ENCODE measurements around the gene VWA5B2. TPM values are rescaled to one million over a fixed set of nuclear protein-coding genes. Genes with fewer than 3 reads are reported as not detected.

Gene VWA5B2
- total and polyA plus RNA-seq, 2 of the 4 experiments (the other 2 are of a cell fraction) = not detected

Small RNA genes within 50 kb of the gene (microRNA-seq; reads per million reads assigned to microRNA genes)
- 0 reads per million in 2 experiments for gene MIR1224 (ENCODE audit: insufficient read depth in 1 of 2, insufficient read length in 1 of 2, unreplicated experiment in 1 of 2)

Small RNA genes within 50 kb of the gene (small RNA-seq; reads per million reads assigned to genes)
- 0 to 0.08 (median 0) reads per million in 5 experiments for gene MIR1224

Other genes with a start within 250 kb of the VWA5B2 start
- gene ABCC5, start 211.7 kb upstream of the VWA5B2 start, total RNA-seq (2012; rRNA removed) = 8.4 and 9.2 TPM in 2 replicates
- gene ABCC5, start 211.7 kb upstream of the VWA5B2 start, polyA plus RNA-seq (2012; rRNA removed) = 16.2 and 17.7 TPM in 2 replicates
- gene HTR3D, start 197.8 kb upstream of the VWA5B2 start, total RNA-seq (2012; rRNA removed) = not detected in 2 replicates
- gene HTR3D, start 197.8 kb upstream of the VWA5B2 start, polyA plus RNA-seq (2012; rRNA removed) = not detected in 2 replicates
- gene HTR3C, start 176.5 kb upstream of the VWA5B2 start, total RNA-seq (2012; rRNA removed) = not detected in 2 replicates
- not detected in 2 replicates for gene HTR3C, start 176.5 kb upstream of the VWA5B2 start, polyA plus RNA-seq (2012; rRNA removed)
- gene HTR3E, start 132.5 kb upstream of the VWA5B2 start, total RNA-seq (2012; rRNA removed) = not detected in 2 replicates
- gene HTR3E, start 132.5 kb upstream of the VWA5B2 start, polyA plus RNA-seq (2012; rRNA removed) = not detected in 2 replicates
- 32.5 and 37.6 TPM in 2 replicates for gene EIF2B5, start 94.2 kb upstream of the VWA5B2 start, total RNA-seq (2012; rRNA removed)
- gene EIF2B5, start 94.2 kb upstream of the VWA5B2 start, polyA plus RNA-seq (2012; rRNA removed) = 29.5 and 31.7 TPM in 2 replicates
- gene DVL3, start 74.2 kb upstream of the VWA5B2 start, total RNA-seq (2012; rRNA removed) = 23.3 and 24.2 TPM in 2 replicates
- 40.4 and 41.2 TPM in 2 replicates for gene DVL3, start 74.2 kb upstream of the VWA5B2 start, polyA plus RNA-seq (2012; rRNA removed)
- gene AP2M1, start 54.7 kb upstream of the VWA5B2 start, total RNA-seq (2012; rRNA removed) = 855 and 876 TPM in 2 replicates
- 1,065 and 1,068 TPM in 2 replicates for gene AP2M1, start 54.7 kb upstream of the VWA5B2 start, polyA plus RNA-seq (2012; rRNA removed)
- 35.0 and 36.9 TPM in 2 replicates for gene ABCF3, start 43.4 kb upstream of the VWA5B2 start, total RNA-seq (2012; rRNA removed)
- 58.3 and 59.2 TPM in 2 replicates for gene ABCF3, start 43.4 kb upstream of the VWA5B2 start, polyA plus RNA-seq (2012; rRNA removed)
- 19.2 and 19.5 TPM in 2 replicates for gene ALG3, start 19.4 kb downstream of the VWA5B2 start, total RNA-seq (2012; rRNA removed)
- gene ALG3, start 19.4 kb downstream of the VWA5B2 start, polyA plus RNA-seq (2012; rRNA removed) = 52.6 and 55.5 TPM in 2 replicates
- 2.8 and 2.9 TPM in 2 replicates for gene EEF1AKMT4, start 20.1 kb downstream of the VWA5B2 start, total RNA-seq (2012; rRNA removed)
- gene EEF1AKMT4, start 20.1 kb downstream of the VWA5B2 start, polyA plus RNA-seq (2012; rRNA removed) = 3.6 and 5.3 TPM in 2 replicates
- not detected in 2 replicates for gene CAMK2N2, start 32.0 kb downstream of the VWA5B2 start, total RNA-seq (2012; rRNA removed)
- gene CAMK2N2, start 32.0 kb downstream of the VWA5B2 start, polyA plus RNA-seq (2012; rRNA removed) = 0.29 and 0.34 TPM in 2 replicates
- not detected in 2 replicates for gene ECE2, start 46.4 kb downstream of the VWA5B2 start, total RNA-seq (2012; rRNA removed)
- gene ECE2, start 46.4 kb downstream of the VWA5B2 start, polyA plus RNA-seq (2012; rRNA removed) = not detected in 2 replicates
- gene PSMD2, start 69.7 kb downstream of the VWA5B2 start, total RNA-seq (2012; rRNA removed) = 697 and 872 TPM in 2 replicates
- gene PSMD2, start 69.7 kb downstream of the VWA5B2 start, polyA plus RNA-seq (2012; rRNA removed) = 474 and 514 TPM in 2 replicates
- 225 TPM in 2 replicates for gene EIF4G1, start 85.0 kb downstream of the VWA5B2 start, total RNA-seq (2012; rRNA removed)
- 274 and 300 TPM in 2 replicates for gene EIF4G1, start 85.0 kb downstream of the VWA5B2 start, polyA plus RNA-seq (2012; rRNA removed)
- gene FAM131A, start 108.0 kb downstream of the VWA5B2 start, total RNA-seq (2012; rRNA removed) = 9.7 and 10.8 TPM in 2 replicates
- gene FAM131A, start 108.0 kb downstream of the VWA5B2 start, polyA plus RNA-seq (2012; rRNA removed) = 16.5 and 19.5 TPM in 2 replicates
- 1.9 and 2.9 TPM in 2 replicates for gene CLCN2, start 132.0 kb downstream of the VWA5B2 start, total RNA-seq (2012; rRNA removed)
- gene CLCN2, start 132.0 kb downstream of the VWA5B2 start, polyA plus RNA-seq (2012; rRNA removed) = 5.7 and 5.8 TPM in 2 replicates
- gene POLR2H, start 132.1 kb downstream of the VWA5B2 start, total RNA-seq (2012; rRNA removed) = 47.7 and 132 TPM in 2 replicates
- gene POLR2H, start 132.1 kb downstream of the VWA5B2 start, polyA plus RNA-seq (2012; rRNA removed) = 103 and 130 TPM in 2 replicates
- not detected in 2 replicates for gene THPO, start 148.6 kb downstream of the VWA5B2 start, total RNA-seq (2012; rRNA removed)
- not detected in 2 replicates for gene THPO, start 148.6 kb downstream of the VWA5B2 start, polyA plus RNA-seq (2012; rRNA removed)
- under 0.01 TPM in 1 of 2 replicates, not detected in the other for gene CHRD, start 150.5 kb downstream of the VWA5B2 start, total RNA-seq (2012; rRNA removed)
- 0.09 TPM in 2 replicates for gene CHRD, start 150.5 kb downstream of the VWA5B2 start, polyA plus RNA-seq (2012; rRNA removed)